K562 (cell line): ENCODE measurements around the gene SCFD2.

ENCODE experiments used
- ATF3 ChIP-seq, 2 experiments: fragments of 450-650 bp in 1 of 2; sonication (generic) in 1 of 2; formaldehyde crosslinking in 1 of 2; IDR thresholded peaks in 1 of 2; conservative IDR thresholded peaks in 1 of 2; 2 replicates each; pipeline versions ENCODE4 v1.6.1 to v1.8.1; 2016 to 2023; ENCODE audit warnings: mild to moderate bottlenecking in 2 of 2, moderate library complexity in 2 of 2, inconsistent platforms in 1 of 2, missing genetic modification reagents in 1 of 2
- ATF7 ChIP-seq: fragments of 450-650 bp; IDR thresholded peaks from 2 replicates; pipeline ENCODE4 v1.7.1; 2014; ENCODE audit warnings: mild to moderate bottlenecking, moderate library complexity
- CTCF ChIP-seq, 3 experiments: IDR thresholded peaks in 2 of 3; conservative IDR thresholded peaks in 1 of 3; 2 replicates each; pipeline ENCODE4 v1.5.1; 2011 to 2012; ENCODE audit warnings: low read length in 3 of 3, mild to moderate bottlenecking in 3 of 3, control low read depth in 2 of 3, improper control_type of control experiment in 1 of 3, inconsistent platforms in 1 of 3, low read depth in 1 of 3, mixed read lengths in 1 of 3, moderate library complexity in 1 of 3; ENCODE audit not compliant: insufficient read depth in 2 of 3
- EP300 ChIP-seq: IDR thresholded peaks from 2 replicates; pipeline ENCODE4 v1.6.1; 2012; ENCODE audit warnings: low read length, improper control_type of control experiment
- KLF10 ChIP-seq: fragments of 250-450 bp; sonication (Bioruptor Pico); IDR thresholded peaks from 2 replicates; pipeline ENCODE4 v1.6.1; 2021; ENCODE audit warnings: matching md5 sums
- ZNF639 ChIP-seq, 2 experiments: fragments of 200-800 bp in 1 of 2; sonication (Bioruptor generic) in 1 of 2; sonication (generic) in 1 of 2; formaldehyde crosslinking in 1 of 2; IDR thresholded peaks in 1 of 2; conservative IDR thresholded peaks in 1 of 2; 2 replicates each; pipeline versions ENCODE4 v1.5.0 to v1.6.1; 2016 to 2020; ENCODE audit warnings: missing compliant biosample characterization in 1 of 2, missing genetic modification characterization in 1 of 2, missing genetic modification reagents in 1 of 2

- no peak for TF ChIP-seq ATF7
- TF ChIP-seq ZNF639 (CRISPR knock-in tag; conservative IDR thresholded peaks at IDR 0.05 in 1 of 2, IDR thresholded peaks at IDR 0.05 in 1 of 2): no peak
- no peak for TF ChIP-seq CTCF (IDR thresholded peaks at IDR 0.05 in 2 of 3, conservative IDR thresholded peaks at IDR 0.05 in 1 of 3; ENCODE audit: insufficient read depth in 2 of 3, low read depth in 1 of 3, low read length in 3 of 3)
- no peak for TF ChIP-seq ATF3 (IDR thresholded peaks at IDR 0.05)
- TF ChIP-seq ATF3 (CRISPR knock-in tag; conservative IDR thresholded peaks at IDR 0.05): no peak
- no peak for TF ChIP-seq KLF10 (CRISPR knock-in tag)
- no peak for TF ChIP-seq EP300
Measured at GRCh38 chr4:53234669-53235068, 131.2 kb downstream of the SCFD2 start.
